Loucy (cell line): ENCODE measurements around the gene PADI1.

Source experiments
- H2AFZ ChIP-seq: fragments of 200-600 bp; sonication (generic); 2 replicates; pipeline ENCODE4 v1.6.0; 2016; ENCODE audit warnings: antibody characterized with exemption, mild to moderate bottlenecking, low read length, moderate library complexity
- H3F3A ChIP-seq: fragments of 200-600 bp; 2 replicates; pipeline ENCODE4 v1.6.0; 2016; ENCODE audit warnings: antibody characterized with exemption, low read depth, mild to moderate bottlenecking
- H3K27me3 ChIP-seq: fragments of 200-600 bp; sonication (generic); 2 replicates; pipeline ENCODE4 v1.6.1; 2014; ENCODE audit warnings: low read length, mild to moderate bottlenecking; ENCODE audit not compliant: insufficient read depth, poor library complexity, severe bottlenecking
- H3K36me3 ChIP-seq: fragments of 200-600 bp; sonication (generic); 2 replicates; pipeline ENCODE4 v1.6.1; 2016; ENCODE audit warnings: low read length; ENCODE audit not compliant: insufficient read depth
- H3K4me1 ChIP-seq: fragments of 200-600 bp; sonication (generic); 2 replicates; pipeline ENCODE4 v1.5.1; 2014; ENCODE audit warnings: low read length, mild to moderate bottlenecking; ENCODE audit not compliant: insufficient read depth, poor library complexity, severe bottlenecking
- H3K4me2 ChIP-seq: fragments of 200-600 bp; sonication (generic); 2 replicates; pipeline ENCODE4 v1.6.0; 2014; ENCODE audit warnings: antibody characterized with exemption, low read length, low read depth, mild to moderate bottlenecking; ENCODE audit not compliant: poor library complexity, severe bottlenecking
- H3K4me3 ChIP-seq: fragments of 200-600 bp; sonication (generic); 2 replicates; pipeline ENCODE4 v1.5.1; 2014; ENCODE audit warnings: low read length, mild to moderate bottlenecking, mixed read lengths; ENCODE audit not compliant: poor library complexity, severe bottlenecking
- H3K79me2 ChIP-seq: fragments of 200-600 bp; sonication (generic); 2 replicates; pipeline ENCODE4 v1.6.1; 2014; ENCODE audit warnings: low read length; ENCODE audit not compliant: insufficient read depth
- H3K9ac ChIP-seq: fragments of 200-600 bp; sonication (generic); 2 replicates; pipeline ENCODE4 v1.6.0; 2014; ENCODE audit warnings: mild to moderate bottlenecking, low read depth, low read length, moderate library complexity; ENCODE audit not compliant: poor library complexity, severe bottlenecking
- H3K9me2 ChIP-seq: fragments of 200-600 bp; sonication (generic); replicated peaks from 2 replicates; pipeline ENCODE4 v1.6.1; 2016; ENCODE audit warnings: low read depth, low read length, mixed read lengths
- H3K9me3 ChIP-seq: fragments of 200-600 bp; sonication (generic); 2 replicates; pipeline ENCODE4 v1.6.1; 2014; ENCODE audit warnings: mild to moderate bottlenecking, antibody characterized with exemption, low read length, low read depth; ENCODE audit not compliant: insufficient read depth
- H4K20me1 ChIP-seq: fragments of 200-600 bp; sonication (generic); 2 replicates; pipeline ENCODE4 v1.6.0; 2014; ENCODE audit warnings: antibody characterized with exemption, low read length, mild to moderate bottlenecking; ENCODE audit not compliant: insufficient read depth, poor library complexity, severe bottlenecking
- CTCF ChIP-seq: fragments of 200-600 bp; sonication (generic); conservative IDR thresholded peaks from 2 replicates; pipeline ENCODE4 v1.5.1; 2014; ENCODE audit warnings: mild to moderate bottlenecking, antibody characterized with exemption, low read length
- EZH2phosphoT487 ChIP-seq: fragments of 200-600 bp; IDR thresholded peaks from 2 replicates; pipeline ENCODE4 v1.6.1; 2018; ENCODE audit warnings: antibody characterized with exemption, mild to moderate bottlenecking, moderate library complexity, borderline replicate concordance

The PADI1 gene

GRCh38 chr1:17287130-17287776, 82.3 kb downstream of the PADI1 start:
- Histone ChIP-seq H3K4me2 (no peak overlapping the region), H3F3A (no peaks in the 10 kb centered on the region), H3K9me2 (no peaks in the 10 kb centered on the region), H3K27me3 (no peaks in the 10 kb centered on the region), H3K79me2 (no peaks in the 10 kb centered on the region), H3K4me1 (no peaks in the 10 kb centered on the region), H2AFZ (no peak overlapping the region), H3K4me3 (no peak overlapping the region), H3K9me3 (no peaks in the 10 kb centered on the region), H3K36me3 (no peaks in the 10 kb centered on the region), H3K9ac (no peak overlapping the region), H4K20me1 (no peaks in the 10 kb centered on the region)
- no peak for TF ChIP-seq EZH2phosphoT487
- TF ChIP-seq CTCF = no peak

GRCh38 chr1:17289721-17290120, 84.8 kb downstream of the PADI1 start:
- Histone ChIP-seq H3F3A (no peaks in the 10 kb centered on the region), H2AFZ (no peak overlapping the region), H3K9me2 (no peaks in the 10 kb centered on the region), H3K4me1 (no peaks in the 10 kb centered on the region), H3K27me3 (no peaks in the 10 kb centered on the region), H3K4me2 (no peak overlapping the region), H3K36me3 (no peaks in the 10 kb centered on the region), H3K4me3 (no peak overlapping the region), H3K9me3 (no peaks in the 10 kb centered on the region), H3K79me2 (no peaks in the 10 kb centered on the region), H3K9ac (no peak overlapping the region), H4K20me1 (no peaks in the 10 kb centered on the region)
- TF ChIP-seq EZH2phosphoT487 = no peak
- TF ChIP-seq CTCF = no peak

DNA sequence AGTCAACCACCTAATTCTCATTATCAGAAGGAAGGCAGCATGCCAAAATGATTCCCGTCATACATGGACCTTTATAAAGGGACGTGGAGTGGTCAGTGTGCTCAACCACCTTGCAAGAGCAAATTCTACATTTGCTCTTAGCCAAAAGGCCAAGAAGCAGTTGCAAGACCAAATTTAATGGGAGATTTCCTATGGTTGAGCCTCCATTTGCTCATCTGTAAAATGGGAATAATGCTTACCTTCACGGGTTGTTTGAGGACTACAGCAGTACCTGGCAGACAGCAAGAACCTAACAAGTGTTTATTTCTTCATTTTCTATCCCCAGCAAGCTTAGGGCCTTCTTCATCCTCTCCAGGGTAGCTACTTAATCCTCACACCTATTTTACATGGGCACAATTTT, 85.6 kb downstream of the PADI1 start:
- Histone ChIP-seq H4K20me1 (no peaks in the 10 kb centered on the region), H3F3A (no peaks in the 10 kb centered on the region), H3K4me2 (no peak overlapping the region), H3K27me3 (no peaks in the 10 kb centered on the region), H3K79me2 (no peaks in the 10 kb centered on the region), H2AFZ (no peak overlapping the region), H3K4me1 (no peaks in the 10 kb centered on the region), H3K36me3 (no peaks in the 10 kb centered on the region), H3K4me3 (no peak overlapping the region), H3K9ac (no peak overlapping the region), H3K9me3 (no peaks in the 10 kb centered on the region), H3K9me2 (no peaks in the 10 kb centered on the region)
- TF ChIP-seq CTCF = no peak
- no peak for TF ChIP-seq EZH2phosphoT487
